OCI-M2 (cell line): ENCODE measurements around the gene PARVG.
"Not testable (repeated sequence)": the region's sequence is repeated elsewhere in the genome, so short reads cannot be mapped to it uniquely, and the experiment has no call there.

Experiments used
- DNase-seq: peaks from one replicate; lab custom pipeline; 2025; ENCODE audit not compliant: unreplicated experiment; lab: John Stamatoyannopoulos, UW

Gene PARVG

GRCh38 chr22:44211256-44211945 lies 30.7 kb downstream of the PARVG start:
- no peak for DNase-seq

- no peak for DNase-seq
Observed at GRCh38 chr22:44211946-44212930, 31.5 kb downstream of the PARVG start.

- DNase-seq = no peak
Observed at GRCh38 chr22:44212936-44213335, 32.2 kb downstream of the PARVG start.

GRCh38 chr22:44213489-44214043 lies 32.8 kb downstream of the PARVG start:
- no peak for DNase-seq

GRCh38 chr22:44214187-44214586 lies 33.5 kb downstream of the PARVG start:
- no peak for DNase-seq

- DNase-seq = no peak
Observed at GRCh38 chr22:44214764-44215163, 34.0 kb downstream of the PARVG start.

GRCh38 chr22:44215287-44215686 lies 34.6 kb downstream of the PARVG start:
- DNase-seq = no peak

GRCh38 chr22:44217346-44217745 lies 36.6 kb downstream of the PARVG start:
- DNase-seq = no peak

- no peak for DNase-seq
Observed at GRCh38 chr22:44218071-44218470, 37.3 kb downstream of the PARVG start.

GRCh38 chr22:44219101-44219870 lies 38.6 kb downstream of the PARVG start:
- no peak for DNase-seq

GRCh38 chr22:44220727-44221680 lies 40.3 kb downstream of the PARVG start:
- no peak for DNase-seq

- no peak for DNase-seq
Observed at GRCh38 chr22:44221710-44222475, 41.2 kb downstream of the PARVG start.

GRCh38 chr22:44224166-44224565 lies 43.4 kb downstream of the PARVG start:
- no peak for DNase-seq

GRCh38 chr22:44225091-44225689 lies 44.5 kb downstream of the PARVG start:
- DNase-seq = no peak

- no peak for DNase-seq
Observed at GRCh38 chr22:44225812-44226211, 45.1 kb downstream of the PARVG start.

GRCh38 chr22:44229331-44229730 lies 48.6 kb downstream of the PARVG start:
- no peak for DNase-seq

- no peak for DNase-seq
Observed at GRCh38 chr22:44229809-44230208, 49.1 kb downstream of the PARVG start.

- DNase-seq = no peak
Observed at GRCh38 chr22:44231233-44231632, 50.5 kb downstream of the PARVG start.

GRCh38 chr22:44234372-44234771 lies 53.6 kb downstream of the PARVG start:
- DNase-seq = not testable (repeated sequence)
